ENCODE measurements around the gene FXYD3.
"Not testable (repeated sequence)": the region's sequence is repeated elsewhere in the genome, so short reads cannot be mapped to it uniquely, and the experiment has no call there.

FXYD3 gene

DNA sequence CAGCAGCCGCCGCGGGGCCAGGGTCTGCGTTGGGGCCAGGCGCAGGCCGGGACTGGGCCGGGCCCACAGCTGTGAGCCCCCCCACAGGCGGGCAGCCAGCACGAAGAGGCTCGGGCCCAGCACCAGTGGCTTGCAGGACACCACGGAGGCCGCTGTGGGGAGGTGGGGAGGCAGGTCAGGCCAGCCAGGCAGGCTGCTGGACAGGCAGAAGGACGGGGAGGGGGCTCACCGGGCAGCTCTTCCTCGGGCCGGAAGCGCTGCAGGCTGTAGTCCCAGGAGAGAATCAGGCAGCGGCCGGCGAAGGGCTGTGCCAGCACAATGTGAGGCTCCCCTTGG is 11.0 kb downstream of the FXYD3 start:
- DNase-seq, result no peak

DNA sequence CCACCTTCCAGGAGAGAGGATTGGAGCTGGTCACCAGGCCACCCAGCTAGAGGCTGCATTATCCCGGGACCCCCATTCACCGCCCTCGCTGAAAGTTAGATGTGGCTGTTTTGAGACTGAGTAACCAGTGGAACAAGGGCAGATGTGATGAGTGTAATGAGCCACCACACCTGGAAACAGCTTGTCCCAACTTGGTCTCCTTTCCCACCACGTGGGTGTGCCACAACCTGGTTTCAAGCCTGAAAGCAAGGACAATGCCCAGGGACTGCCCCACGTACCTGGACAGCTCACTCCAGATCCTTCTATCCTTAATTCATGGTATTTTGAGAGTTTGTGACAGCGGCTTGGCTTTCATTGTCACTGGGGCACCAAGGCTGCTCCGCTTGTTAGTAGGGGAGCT is 12.2 kb downstream of the FXYD3 start:
- DNase-seq, result no peak

DNA sequence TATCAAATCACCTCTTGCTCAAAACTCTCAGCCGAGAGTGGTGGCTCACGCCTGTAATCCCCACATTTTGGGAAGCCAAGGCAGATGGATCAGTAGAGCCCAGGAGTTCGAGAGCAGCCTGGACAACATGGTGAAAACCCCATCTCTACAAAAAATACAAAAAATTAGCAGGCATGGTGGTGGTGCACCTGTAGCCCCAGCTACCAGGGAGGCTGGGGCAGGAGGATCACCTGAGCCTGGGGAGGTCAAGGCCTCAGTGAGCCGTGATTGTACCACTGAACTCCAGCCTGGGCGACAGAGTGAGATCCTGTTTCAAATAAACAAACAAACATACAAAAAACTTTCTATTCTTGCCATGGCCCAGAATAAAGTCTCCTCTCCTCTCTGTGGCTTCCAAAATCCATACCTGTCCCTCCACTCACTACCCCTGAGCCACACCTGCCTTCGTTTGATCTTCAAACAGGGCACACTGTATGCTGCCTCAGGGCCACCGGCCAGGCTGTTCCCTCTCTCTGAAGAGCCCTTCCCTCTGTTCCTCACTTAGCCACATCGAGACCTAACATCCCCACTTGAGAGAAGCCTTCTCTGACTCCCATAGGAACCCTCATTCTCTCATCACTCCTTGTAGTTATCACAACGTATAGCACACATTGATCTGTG is 12.9 kb downstream of the FXYD3 start:
- DNase-seq, result no peak

DNA sequence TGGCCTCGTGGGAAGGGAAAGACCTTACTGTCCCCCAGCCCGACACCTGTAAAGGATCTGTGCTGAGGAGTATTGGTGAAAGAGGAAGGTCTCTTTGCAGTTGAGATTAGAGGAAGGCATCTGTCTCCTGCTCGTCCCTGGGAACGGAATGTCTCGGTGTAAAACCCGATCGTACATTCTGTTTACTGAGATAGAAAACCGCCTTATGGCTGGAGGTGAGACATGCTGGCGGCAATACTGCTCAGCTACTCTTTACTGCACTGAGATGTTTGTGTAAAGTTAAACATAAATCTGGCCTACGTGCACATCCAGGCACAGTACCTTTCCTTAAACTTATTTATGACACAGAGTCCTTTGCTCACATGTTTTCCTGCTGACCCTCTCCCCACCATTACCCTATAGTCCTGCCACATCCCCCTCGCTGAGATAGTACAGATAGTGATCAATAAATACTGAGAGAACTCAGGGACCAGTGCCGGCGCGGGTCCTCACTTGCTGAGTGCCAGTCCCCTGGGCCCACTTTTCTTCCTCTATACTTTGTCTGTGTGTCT is 14.2 kb downstream of the FXYD3 start:
- not testable (repeated sequence) for DNase-seq

DNA sequence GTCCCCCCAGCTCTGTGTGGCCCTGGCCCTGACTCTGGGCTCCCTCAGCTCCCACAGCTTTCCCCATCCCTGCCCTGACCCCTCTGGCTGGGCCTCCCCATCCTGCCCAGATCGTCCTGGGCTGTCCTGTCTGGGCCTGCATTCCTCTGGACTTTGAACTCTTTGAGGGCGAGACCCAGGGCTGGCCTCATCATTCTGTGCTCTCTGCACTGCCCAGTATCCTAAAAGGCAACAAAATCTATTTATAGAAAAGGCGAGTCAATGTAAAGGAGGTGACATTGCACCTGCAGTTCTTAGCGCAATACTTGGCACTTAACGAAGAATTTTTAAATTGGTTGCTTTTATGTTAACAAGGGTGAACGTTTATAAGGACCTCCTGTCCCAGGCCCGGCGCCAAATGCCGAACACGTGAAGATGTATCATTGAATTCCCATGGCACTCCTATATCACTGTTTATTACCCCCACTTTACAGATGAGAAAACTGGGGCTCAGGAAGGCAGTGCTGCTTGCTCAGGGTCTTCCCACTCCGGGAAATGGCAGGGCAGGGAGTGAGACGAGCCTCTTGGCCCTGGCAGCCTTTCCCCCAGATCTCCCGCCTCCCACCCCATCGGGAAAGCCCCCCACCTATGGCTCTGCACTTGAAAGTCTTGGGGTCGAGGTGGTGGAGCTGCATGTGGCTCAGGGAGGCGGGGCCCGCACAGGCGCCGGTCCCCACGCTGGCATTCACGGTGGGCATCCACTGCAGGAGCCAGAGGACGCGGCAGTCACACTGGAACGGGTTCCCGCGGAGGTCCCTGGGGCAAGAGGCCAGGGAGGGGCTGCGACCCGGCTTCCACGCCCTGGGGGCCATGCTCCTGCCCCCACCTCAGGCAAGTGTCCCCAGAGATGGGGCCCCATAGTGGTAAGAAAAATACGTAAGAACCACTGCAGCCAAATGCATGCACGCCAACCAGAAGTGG is 15.4 kb downstream of the FXYD3 start:
- DNase-seq, result no peak

DNA sequence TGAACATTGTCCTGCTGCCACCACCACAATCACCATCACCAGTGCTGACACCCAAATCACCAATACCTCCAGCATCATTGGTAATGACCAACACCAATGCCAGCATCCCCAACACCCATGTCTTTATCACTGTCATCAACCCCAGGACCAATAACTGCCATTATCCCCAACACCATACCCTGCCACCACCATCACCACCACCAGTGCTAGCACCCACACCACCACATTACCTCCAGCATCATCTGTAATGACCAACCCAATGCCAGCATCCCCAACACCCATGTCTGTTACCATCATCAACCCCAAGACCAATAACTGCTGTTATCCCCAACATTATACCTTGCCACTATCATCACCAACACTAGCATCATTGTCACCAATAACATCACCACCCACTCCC is 16.6 kb downstream of the FXYD3 start:
- no peak for DNase-seq

DNA sequence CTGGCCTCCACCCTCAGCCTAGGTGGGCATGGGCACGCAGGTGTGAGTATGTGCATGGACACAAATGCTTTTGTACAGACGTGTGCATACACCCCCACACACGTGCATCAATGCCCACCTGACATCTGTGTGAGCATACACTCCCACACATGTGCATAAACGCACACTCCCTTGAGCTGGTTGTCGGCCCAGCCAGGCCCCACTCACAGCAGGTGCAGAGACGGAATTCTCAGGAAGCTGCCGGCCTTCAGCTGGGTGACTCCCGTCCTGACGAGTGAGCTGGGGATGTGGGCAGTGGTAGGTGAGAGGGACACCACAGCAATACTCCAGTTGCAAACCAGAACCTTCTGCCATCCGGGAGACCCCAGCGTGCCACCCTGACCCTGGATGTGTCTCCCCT is 18.2 kb downstream of the FXYD3 start:
- no peak for DNase-seq

DNA sequence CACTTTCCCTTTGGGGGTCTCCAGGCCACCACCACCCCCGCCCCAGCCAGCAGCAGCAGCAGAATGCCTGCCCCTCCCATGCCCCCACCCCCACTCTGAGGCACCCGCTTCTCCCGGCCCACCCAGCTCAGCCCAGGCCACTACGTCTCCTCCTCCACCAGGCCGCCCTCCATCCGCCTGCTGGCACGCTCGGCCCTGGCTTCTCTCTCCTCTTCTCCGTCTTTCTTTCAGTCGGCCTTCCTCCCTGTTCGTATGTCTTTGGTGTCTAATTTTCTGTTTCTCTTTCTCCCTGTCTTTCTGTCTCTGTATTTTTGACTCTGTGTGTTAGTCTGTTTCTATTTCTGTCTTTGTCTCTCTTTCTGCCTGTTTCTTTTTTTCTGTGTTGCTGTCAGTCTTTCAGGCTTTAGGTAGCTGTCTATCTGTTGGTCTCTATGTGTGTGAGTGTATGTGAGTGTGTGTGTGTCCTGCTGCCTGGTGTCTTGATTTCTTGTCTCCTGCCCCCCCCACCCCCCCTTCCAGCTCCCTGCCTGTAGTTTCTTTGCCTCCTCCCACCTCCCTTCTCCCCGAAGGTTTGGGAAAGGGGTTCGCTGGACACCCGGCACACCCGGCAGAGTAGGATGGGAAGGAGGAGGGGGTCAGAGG is 19.1 kb downstream of the FXYD3 start, which contains the start of gene LGI4:
Gene LGI4 (minus strand): TSS at position 459 of the 642 bp plus-strand sequence. CDS start 379 bp downstream, at position 80.
- DNase-seq, result no peak

DNA sequence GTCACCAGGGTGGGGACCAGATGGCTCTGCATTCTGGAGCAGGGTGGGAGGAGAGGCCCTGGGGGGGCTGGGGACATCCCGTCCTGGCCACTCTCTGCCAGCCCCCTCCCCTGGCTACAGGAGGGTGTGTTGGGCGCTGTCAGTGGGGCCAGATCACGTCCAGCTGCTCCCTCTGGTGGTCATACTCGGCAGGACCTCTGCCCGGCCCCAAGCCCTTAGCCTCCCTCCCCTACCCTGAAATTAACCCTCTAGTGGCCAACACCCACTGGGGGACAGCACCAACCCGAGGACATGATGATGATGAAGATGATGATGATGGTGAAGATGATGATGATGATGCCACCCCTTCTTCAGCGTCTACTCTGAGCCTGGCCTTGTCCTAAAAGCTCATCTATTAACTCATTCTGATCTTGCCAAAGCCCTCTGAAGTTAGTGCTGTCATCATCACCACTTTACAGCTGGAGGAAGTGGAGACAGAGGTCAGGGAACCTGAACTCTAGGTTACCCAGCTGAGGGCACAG is 19.8 kb downstream of the FXYD3 start:
- DNase-seq, result peak; percentile 70

DNA sequence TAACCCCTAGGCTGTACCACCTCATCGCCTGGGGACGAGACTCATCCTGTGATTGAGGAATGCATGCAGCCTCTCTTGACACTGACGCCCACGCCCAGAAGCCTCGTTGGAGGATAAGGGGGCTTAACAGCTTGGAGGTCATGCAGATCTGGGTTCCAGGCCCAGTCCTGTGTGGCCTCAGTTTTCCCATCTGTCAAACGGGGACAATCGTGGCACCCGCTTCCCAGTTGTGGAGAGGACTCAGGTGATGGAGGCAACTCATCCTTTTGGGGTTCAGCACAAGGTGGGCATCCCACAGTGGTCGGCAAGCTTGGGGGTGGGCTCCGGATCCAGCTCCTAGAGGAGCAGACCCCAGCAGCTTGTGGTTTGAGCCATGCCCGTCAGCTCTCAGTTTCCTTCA is 20.6 kb downstream of the FXYD3 start:
- no peak for DNase-seq

DNA sequence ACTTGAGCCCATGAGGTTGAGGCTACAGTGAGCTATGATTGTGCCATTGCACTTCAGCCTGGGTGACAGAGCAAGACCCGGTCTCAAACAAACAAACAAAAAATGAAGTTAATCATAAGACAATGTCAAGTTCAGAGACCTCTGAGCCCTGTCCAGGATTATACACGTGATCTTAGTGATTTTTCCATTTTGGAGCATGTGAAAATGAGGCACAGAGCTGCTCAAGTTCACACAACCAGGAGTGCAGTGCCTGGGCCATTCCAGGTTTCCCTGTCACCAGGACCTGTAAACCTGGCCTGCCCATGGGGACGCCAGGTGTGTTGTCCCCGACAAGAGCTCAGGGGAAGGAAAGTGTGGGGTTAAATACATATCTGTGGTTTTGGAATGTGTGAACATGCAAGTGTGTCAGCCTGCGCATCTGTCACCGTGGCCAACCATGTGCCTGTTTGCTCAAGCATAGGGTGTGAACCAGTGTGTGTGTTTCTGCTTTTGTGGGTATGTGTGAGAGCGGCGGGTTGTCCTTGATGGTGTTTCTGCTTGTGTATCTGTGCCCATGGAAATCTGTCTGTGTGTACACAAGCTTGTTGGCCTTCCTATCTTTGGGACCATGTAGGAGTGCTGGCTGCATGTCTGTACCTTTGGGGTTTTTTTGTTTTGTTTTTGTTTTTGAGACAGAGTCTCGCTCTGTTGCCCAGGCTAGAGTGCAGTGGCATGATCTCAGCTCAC is 21.5 kb downstream of the FXYD3 start:
- no peak for DNase-seq

DNA sequence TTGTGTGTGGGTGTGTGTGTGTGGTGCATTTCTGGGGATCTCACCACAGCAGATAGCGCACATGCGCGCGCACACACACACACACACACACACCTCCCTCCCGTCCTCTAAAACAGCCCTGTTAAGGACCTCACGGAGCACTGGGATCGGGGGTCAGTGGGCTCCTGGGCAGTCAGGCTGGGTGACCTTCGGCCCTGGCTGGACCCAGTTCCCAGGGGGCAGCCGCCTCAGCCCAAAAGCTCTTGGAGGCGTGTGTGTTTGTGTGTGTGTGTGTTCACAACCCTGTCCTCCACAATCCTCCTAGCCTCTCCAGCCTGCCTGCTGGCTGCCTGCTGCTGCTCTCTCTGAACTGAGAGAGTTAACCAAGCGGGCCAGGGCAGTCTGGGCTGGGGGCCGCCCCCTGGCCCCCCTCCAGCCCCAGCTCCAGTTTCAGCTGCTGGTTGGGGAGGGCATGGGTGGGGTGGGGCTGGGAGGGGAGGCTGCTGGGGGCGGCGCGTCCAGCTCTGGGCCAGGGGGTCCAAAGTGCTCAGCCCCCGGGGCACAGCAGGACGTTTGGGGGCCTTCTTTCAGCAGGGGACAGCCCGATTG is 22.8 kb downstream of the FXYD3 start, which contains the start of gene FXYD1:
Gene FXYD1 (plus strand): TSS at position 520 of the 588 bp plus-strand sequence. CDS start 1,256 bp downstream, outside the sequence.
- DNase-seq, result no peak

DNA sequence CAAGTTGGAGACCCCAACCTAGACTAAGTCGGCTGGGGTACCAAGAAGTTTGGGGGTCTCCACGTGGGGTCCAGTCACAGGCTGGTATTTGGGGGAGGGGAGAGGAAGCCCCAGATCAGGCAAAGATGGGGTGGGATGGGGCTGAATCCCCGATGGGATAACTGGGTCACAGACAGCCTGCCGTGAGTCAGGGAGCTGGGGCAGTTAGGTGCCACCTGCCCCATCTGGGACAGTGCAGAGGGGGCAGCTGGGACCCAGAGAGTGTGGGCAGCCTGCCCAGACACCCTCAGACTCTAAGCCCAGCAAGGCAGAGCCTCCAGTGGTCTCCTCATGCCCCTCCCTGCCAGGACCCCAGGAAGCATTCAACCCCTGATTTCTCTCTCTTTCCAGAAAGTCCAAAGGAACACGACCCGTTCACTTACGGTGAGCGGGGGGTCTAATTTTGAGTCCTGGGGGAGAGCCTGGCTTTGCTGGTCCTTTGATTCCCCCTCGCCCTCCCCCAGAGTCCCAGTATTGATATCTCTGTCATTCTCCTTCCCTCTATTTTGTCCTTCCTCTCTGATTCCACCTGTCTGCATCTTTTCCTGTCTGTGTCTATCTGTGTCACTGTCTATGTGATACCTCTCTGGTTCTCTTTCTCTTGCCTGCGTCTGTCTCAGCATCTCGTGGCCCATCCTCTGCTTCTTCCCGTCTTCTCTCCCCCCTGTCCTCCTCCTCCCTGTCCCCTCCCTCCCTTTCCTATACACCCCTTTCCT is 24.8 kb downstream of the FXYD3 start:
- no peak for DNase-seq

DNA sequence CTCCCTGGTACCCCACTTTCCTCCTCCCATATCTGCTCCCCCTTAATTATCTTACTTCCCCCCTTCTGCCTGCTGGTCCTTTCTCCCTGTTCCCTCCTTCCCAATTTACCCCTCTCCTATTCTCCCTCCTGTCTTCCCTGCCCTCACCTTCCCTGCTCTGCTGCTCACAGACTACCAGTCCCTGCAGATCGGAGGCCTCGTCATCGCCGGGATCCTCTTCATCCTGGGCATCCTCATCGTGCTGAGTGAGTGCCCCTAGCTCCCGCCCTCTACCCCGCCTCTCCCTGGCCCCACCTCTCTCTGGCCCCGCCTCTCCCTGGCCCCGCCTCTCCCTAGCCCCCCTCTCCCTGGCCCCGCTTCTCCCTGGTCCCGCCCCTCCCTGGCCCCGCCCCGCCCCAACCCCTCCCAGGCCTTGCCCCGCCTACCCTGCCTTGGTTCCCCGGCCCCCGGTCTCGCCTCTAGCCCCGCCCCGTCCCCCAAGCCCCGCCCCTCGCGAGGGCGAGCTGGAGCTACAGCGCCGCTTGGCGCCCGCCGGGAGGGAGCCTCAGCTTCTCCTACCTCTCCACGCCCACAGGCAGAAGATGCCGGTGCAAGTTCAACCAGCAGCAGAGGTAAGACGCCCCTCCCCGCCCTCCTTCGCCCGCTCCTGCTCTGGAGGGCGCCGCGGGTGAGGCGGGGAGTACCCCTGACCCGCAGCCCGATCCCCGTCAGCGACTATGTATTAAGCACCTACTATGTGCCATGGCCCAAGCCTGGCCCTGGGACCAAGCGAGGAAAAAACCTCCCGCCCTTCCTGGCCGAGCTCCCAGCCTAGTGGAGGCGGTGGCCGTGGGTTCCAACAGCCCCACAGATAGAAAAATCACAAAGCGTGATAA is 25.6 kb downstream of the FXYD3 start:
- peak; percentile 97 for DNase-seq

DNA sequence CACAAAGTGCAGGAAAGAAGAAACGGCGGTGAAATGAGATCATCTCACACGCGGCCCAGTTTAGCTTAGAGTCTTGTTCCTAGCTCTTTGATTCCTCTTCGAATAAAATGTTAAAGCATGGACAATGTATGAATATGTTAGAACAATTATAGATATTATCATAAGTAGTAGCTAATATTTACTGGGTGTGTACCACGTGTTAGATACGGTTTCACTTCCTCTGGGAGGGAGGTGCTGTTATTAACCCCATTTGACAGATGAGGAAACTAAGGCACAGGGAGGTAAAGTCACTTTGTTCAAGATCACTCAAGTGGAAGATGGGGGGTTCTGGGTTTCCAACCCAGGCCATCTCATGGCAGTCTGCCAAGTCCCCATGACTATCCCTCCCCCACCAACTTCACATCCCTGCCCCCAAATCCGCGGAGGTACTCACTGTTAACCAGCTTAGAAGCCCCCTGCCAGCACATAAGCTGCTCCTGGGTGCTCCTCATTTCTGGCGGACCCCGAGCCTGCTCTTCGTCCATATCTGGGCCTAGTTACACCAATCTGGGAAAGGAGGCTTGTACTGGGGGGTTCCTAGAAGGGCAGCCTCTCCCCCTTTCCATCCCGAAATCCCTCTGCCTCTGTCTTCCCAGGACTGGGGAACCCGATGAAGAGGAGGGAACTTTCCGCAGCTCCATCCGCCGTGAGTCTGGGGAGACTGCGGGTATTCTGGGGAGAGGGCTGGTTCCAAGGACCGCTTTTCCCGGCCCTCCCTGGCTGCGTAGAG is 26.4 kb downstream of the FXYD3 start:
- DNase-seq, result no peak

DNA sequence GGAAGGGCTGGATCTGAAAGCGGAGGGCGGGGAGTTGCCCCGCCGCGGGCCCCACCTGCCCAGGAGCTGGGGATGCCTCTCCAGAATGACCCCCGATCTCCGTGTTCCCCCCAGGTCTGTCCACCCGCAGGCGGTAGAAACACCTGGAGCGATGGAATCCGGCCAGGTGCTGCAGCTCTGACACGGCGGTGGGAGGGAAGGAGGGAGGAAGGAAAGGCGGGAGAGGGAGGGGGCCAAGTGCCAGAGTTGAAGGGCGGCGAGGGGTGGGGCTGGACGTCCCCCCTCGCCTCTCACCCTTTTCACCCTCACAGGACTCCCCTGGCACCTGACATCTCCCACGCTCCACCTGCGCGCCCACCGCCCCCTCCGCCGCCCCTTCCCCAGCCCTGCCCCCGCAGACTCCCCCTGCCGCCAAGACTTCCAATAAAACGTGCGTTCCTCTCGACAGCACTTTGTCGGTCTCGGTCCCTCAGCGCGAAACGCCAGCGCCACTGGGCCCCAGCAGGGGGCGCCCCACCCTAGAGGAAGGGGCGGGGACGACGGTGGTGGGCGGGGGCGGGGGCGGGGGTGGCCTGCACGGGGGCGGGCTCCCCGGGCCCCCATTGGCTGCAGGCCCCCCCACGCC is 27.1 kb downstream of the FXYD3 start:
- DNase-seq, result peak; percentile 66

DNA sequence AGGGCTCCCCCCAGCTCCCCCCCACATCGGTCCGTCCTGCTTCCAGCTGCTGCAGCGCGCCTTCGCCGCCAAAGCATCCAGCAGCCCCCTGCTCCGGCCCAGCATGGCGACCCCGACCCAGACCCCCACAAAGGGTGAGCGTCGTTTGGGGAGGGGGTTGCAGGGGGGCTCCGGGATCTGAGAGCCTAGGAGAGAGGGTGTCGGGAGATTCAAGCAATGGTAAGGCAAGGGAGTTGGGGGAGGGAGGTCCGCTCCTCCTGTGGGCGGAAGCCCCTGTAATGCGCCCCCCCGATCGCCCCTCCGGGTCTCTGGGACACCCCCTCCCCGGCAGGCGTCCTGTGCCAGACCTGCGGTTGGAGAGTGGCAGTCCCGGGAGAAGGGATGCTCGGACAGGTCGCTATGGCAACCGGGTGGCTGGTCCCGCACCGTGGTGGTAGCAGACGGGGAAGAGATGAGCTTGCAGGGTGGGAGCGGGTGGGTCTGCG is 27.6 kb downstream of the FXYD3 start, which contains the start of gene FXYD7:
Gene FXYD7 (plus strand): TSS at position 25 of the 485 bp plus-strand sequence. CDS start 79 bp downstream, at position 104.
- DNase-seq, result no peak

DNA sequence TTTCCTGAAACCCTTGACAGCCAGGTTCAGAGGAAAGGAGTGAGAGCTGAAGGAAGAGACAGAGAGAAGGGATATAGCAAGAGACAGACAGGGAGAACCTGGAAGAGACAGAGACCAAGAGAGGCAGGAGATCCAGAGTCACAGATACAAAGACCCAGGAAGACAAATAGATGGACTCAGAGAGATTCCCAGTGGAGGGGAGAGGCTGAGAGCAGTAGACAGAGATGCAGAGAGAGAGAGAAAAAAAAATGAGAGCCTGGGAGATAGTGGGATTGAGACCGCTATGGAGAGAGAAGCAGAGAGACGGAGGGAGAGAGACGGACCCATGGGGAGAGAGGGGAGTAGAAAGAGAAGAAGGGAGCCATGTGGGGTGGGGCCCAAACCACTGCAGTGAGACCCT is 28.2 kb downstream of the FXYD3 start:
- DNase-seq, result no peak

DNA sequence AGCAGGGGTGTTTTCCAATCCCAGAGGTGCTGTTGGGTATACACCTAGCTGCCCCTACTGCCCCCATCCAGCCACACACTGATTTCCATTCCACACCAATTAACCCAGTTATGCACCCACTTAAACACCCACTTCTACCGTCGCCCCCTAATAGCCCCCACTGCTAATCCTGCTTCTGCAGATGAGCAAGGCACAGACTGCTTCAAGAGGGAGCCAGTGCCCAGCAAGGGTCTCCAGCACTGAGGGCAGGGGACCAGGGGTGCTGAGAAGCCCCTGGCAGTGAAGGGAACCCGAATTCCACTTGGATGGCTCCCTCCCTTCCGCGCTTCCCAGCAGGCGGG is 28.6 kb downstream of the FXYD3 start:
- no peak for DNase-seq
